Measurements from ENCODE around the gene TSHZ3. TPM values are rescaled to one million over a fixed set of nuclear protein-coding genes. Genes with fewer than 3 reads are reported as not detected.

Gene TSHZ3
- total RNA-seq, 1 experiment from 2014 or later = 0.05 TPM

- ChIA-PET CTCF (no interaction called here), POLR2A (no interaction called here), RAD21 (ENCODE audit: low non-redundant PET in 1 of 2, low total read pairs in 2 of 2, uncharacterized antibody in 2 of 2, unreplicated experiment in 2 of 2) (no interaction called here)
- no TSS peak for BruUV-seq (replicated peaks)
- intact Hi-C loops (cut with micrococcal nuclease) = no loop called here
- no peak overlapping the region for H3K9ac ChIP-seq (ENCODE audit: low read length)
- no peak overlapping the region for H3K27ac ChIP-seq (ENCODE audit: low read depth, low read length)
- DNase-seq (ENCODE audit: low read depth, low spot score) = no peak
- no peak overlapping the region for H3K4me3 ChIP-seq (replicated peaks in 1 of 2; ENCODE audit: low read depth in 1 of 2, low read length in 2 of 2)
- no peaks in the 10 kb centered on the region for H3K27me3 ChIP-seq (ENCODE audit: insufficient read depth, low read length)
- H3K36me3 ChIP-seq (ENCODE audit: control insufficient read depth in 1 of 2, insufficient read depth in 2 of 2, low read length in 2 of 2) = no peaks in the 10 kb centered on the region
- TF ChIP-seq SRF (IDR thresholded peaks at IDR 0.05; ENCODE audit: low read depth) = no peak
- no peak for TF ChIP-seq POLR2A (IDR thresholded peaks at IDR 0.05; ENCODE audit: borderline replicate concordance, extremely low read depth, insufficient read depth, insufficient read length)
- no peak for TF ChIP-seq RAD21 (IDR thresholded peaks at IDR 0.05; ENCODE audit: low read depth)
- TF ChIP-seq CEBPB (IDR thresholded peaks at IDR 0.05; ENCODE audit: low read depth) = no peak
- no peak for TF ChIP-seq POLR2AphosphoS5 (IDR thresholded peaks at IDR 0.05; ENCODE audit: low read depth, low read length)
- TF ChIP-seq FOSL1 (IDR thresholded peaks at IDR 0.05; ENCODE audit: low read depth) = no peak
- TF ChIP-seq ATF3 (IDR thresholded peaks at IDR 0.05) = no peak
- no peak for TF ChIP-seq SP1 (IDR thresholded peaks at IDR 0.05; ENCODE audit: low read depth)
- no peak for TF ChIP-seq REST (IDR thresholded peaks at IDR 0.05; ENCODE audit: low read depth)
- no peak for TF ChIP-seq ZNF274 (IDR thresholded peaks at IDR 0.05; ENCODE audit: low read depth, low read length)
- TF ChIP-seq ELF1 (IDR thresholded peaks at IDR 0.05; ENCODE audit: borderline replicate concordance, low read depth) = no peak
- no peak for TF ChIP-seq EGR1 (IDR thresholded peaks at IDR 0.05; ENCODE audit: low read depth)
- TF ChIP-seq EZH2phosphoT487 (IDR thresholded peaks at IDR 0.05; ENCODE audit: borderline replicate concordance) = no peak
- TF ChIP-seq ZFX (IDR thresholded peaks at IDR 0.05) = no peak
- TF ChIP-seq YY1 (IDR thresholded peaks at IDR 0.05; ENCODE audit: extremely low read depth, insufficient replicate concordance, low read depth, low read length) = no peak
- TF ChIP-seq MAX (IDR thresholded peaks at IDR 0.05) = no peak
- no peak for TF ChIP-seq TCF7L2 (IDR thresholded peaks at IDR 0.05; ENCODE audit: borderline replicate concordance, extremely low read depth, insufficient read depth, insufficient read length)
- no peak for TF ChIP-seq CBX3 (IDR thresholded peaks at IDR 0.05; ENCODE audit: low read depth)
- TF ChIP-seq JUND (IDR thresholded peaks at IDR 0.05) = no peak
- no peaks in the 10 kb centered on the region for H3K4me1 ChIP-seq (ENCODE audit: control insufficient read depth in 1 of 2, insufficient read depth in 2 of 2, low read length in 2 of 2)
- H3K9me3 ChIP-seq (ENCODE audit: control insufficient read depth in 1 of 2, insufficient read depth in 1 of 2, low read depth in 1 of 2, low read length in 2 of 2) = peaks cover 9 to 38% of the 10 kb centered on the region in 2 experiments; a peak in 2 of 4 replicates
- no peak overlapping the region for H2AFZ ChIP-seq (ENCODE audit: low read depth, low read length, poor library complexity, severe bottlenecking)
- H4K20me1 ChIP-seq (ENCODE audit: insufficient read depth) = no peaks in the 10 kb centered on the region
- no peak overlapping the region for H3K4me2 ChIP-seq (ENCODE audit: low read length)
- no peaks in the 10 kb centered on the region for H3K79me2 ChIP-seq (ENCODE audit: insufficient read depth, low read length)
- no peak for ATAC-seq
- H3K9me2 ChIP-seq (ENCODE audit: insufficient read depth) = no peaks in the 10 kb centered on the region
These were observed 35.8 kb downstream of the TSHZ3 start for GRCh38 chr19:31313291-31314030.

Measured in HCT116 (cell line).